AG04450 (cell line): ENCODE results near the gene OR9A4. TPM values are rescaled to one million over a fixed set of nuclear protein-coding genes. Genes with fewer than 3 reads are reported as not detected.

ENCODE experiments used
- CTCF ChIA-PET: fragments of 300-600, 350-600 bp; formaldehyde crosslinking; extraction: SDS; loops from one replicate; lab custom pipeline; 2022; ENCODE audit warnings: antibody characterized with exemption, inconsistent platforms; lab: Charles Lee
- POLR2A ChIA-PET: fragments of 350-600 bp; formaldehyde crosslinking; extraction: SDS; loops from one replicate; lab custom pipeline; 2021; ENCODE audit warnings: antibody characterized with exemption, inconsistent platforms; lab: Yijun Ruan, JAX
- DNase-seq: peaks from one replicate; pipeline ENCODE4 v3.0.0-alpha.2; 2011; ENCODE audit warnings: low read depth, low spot score
- H3K27ac ChIP-seq: one replicate; pipeline ENCODE4 v1.5.1; 2012; ENCODE audit warnings: low read depth, low read length, control low read depth
- H3K27me3 ChIP-seq: one replicate; pipeline ENCODE4 v1.6.0; 2012; ENCODE audit warnings: low read length; ENCODE audit not compliant: control insufficient read depth, insufficient read depth
- H3K4me3 ChIP-seq: 2 replicates; pipeline ENCODE4 v1.5.1; 2011; ENCODE audit warnings: mild to moderate bottlenecking, low read depth, low read length, control low read depth
- H3K9me3 ChIP-seq: 2 replicates; pipeline ENCODE4 v1.5.1; 2012; ENCODE audit warnings: low read length; ENCODE audit not compliant: control insufficient read depth, insufficient read depth
- CTCF ChIP-seq: IDR thresholded peaks from 2 replicates; pipeline ENCODE4 v1.5.1; 2011; ENCODE audit warnings: low read depth, low read length, control low read depth, inconsistent platforms
- polyA plus RNA-seq: library from polyadenylated mRNA; depleted of rRNA; stranded (reverse); fragments of >200 nt; gene quantifications from 2 replicates; pipeline ENCODE4 v1.2.3, GENCODE V29; 2011

The OR9A4 gene
- polyA plus RNA-seq, 1 experiment, result not detected

DNA sequence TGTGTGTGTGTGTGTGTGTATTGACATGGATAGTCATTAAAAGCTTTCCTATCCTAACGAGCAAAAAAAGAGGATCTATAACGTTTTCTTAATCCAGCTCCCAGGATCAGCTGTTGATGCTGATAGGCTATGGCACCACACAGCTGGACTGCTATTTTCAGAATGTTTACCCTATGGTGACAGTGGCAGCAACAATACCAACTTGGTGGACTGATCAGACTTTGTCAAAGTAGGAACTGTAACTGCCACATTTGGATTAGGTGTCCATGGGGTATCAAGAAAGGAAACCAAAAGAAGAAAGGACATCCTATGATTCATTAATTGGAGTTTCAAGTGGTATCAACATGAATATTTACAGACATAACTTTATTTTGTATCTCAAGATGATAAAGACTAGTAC, 33.3 kb downstream of the OR9A4 start:
- Histone ChIP-seq H3K4me3 (no peak overlapping the region), H3K27me3 (no peaks in the 10 kb centered on the region), H3K27ac (no peak overlapping the region), H3K9me3 (peaks cover 7% of the 10 kb centered on the region)
- DNase-seq, result no peak
- TF ChIP-seq CTCF, result no peak
- ChIA-PET CTCF (no interaction called here), POLR2A (no interaction called here)

GRCh38 chr7:141949911-141950310, 33.7 kb downstream of the OR9A4 start:
- ChIA-PET CTCF (no interaction called here), POLR2A (no interaction called here)
- H3K9me3 ChIP-seq, result peaks cover 11% of the 10 kb centered on the region
- DNase-seq, result no peak
- no peaks in the 10 kb centered on the region for H3K27me3 ChIP-seq
- no peak for TF ChIP-seq CTCF
- no peak overlapping the region for H3K27ac ChIP-seq
- no peak overlapping the region for H3K4me3 ChIP-seq

DNA sequence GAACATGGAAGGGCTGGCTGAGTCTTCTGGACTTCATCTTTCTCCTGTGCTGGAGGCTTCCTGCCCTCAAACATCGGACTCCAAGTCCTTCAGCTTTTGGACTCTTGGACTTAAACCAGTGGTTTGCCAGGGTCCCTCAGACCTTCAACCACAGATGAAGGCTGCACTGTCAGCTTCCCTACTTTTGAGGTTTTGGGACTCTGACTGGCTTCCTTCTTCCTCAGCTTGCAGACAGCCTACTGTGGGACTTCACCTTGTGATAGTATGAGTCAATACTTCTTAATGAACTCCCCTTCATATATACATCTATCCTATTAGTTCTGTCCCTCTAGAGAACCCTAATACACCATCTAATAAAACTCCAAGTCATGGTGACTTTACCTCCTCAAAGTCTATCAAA, 34.6 kb downstream of the OR9A4 start:
- H3K9me3 ChIP-seq, result peaks cover 11% of the 10 kb centered on the region
- TF ChIP-seq CTCF, result no peak
- CTCF ChIA-PET, result no interaction called here

GRCh38 chr7:141952461-141952860, 36.3 kb downstream of the OR9A4 start:
- H3K27me3 ChIP-seq, result no peaks in the 10 kb centered on the region
- DNase-seq, result no peak
- no peak overlapping the region for H3K4me3 ChIP-seq
- H3K9me3 ChIP-seq, result peaks cover 16% of the 10 kb centered on the region
- no peak overlapping the region for H3K27ac ChIP-seq
- ChIA-PET POLR2A (no interaction called here), CTCF (no interaction called here)
- TF ChIP-seq CTCF, result no peak

More for the DNA sequence above, 34.6 kb downstream of the OR9A4 start:
- no peak for DNase-seq
- Histone ChIP-seq H3K27ac (no peak overlapping the region), H3K4me3 (no peak overlapping the region), H3K27me3 (no peaks in the 10 kb centered on the region)
- POLR2A ChIA-PET, result no interaction called here

- Histone ChIP-seq H3K27me3 (no peaks in the 10 kb centered on the region), H3K9me3 (peaks cover 15% of the 10 kb centered on the region), H3K27ac (no peak overlapping the region), H3K4me3 (no peak overlapping the region)
- no peak for TF ChIP-seq CTCF
- POLR2A ChIA-PET, result no interaction called here
- CTCF ChIA-PET, result no interaction called here
- no peak for DNase-seq
These were observed 38.1 kb downstream of the OR9A4 start for GRCh38 chr7:141954334-141954733.
